Peyer's patch (tissue), 4 donors: Measurements from ENCODE around the gene STK10. TPM values are rescaled to one million over a fixed set of nuclear protein-coding genes. Genes with fewer than 3 reads are reported as not detected.

Source experiments
- DNase-seq, 3 donors: peaks; one replicate each; pipeline ENCODE4 v3.0.0-alpha.2; 2017 to 2019
- H3K27ac ChIP-seq, 4 donors: fragments of 200-600 bp; sonication (generic); one replicate each; pipeline ENCODE4 v1.5.1; 2016 to 2019
- H3K27me3 ChIP-seq, 2 donors: fragments of 200-600 bp; sonication (generic); one replicate each; pipeline ENCODE4 v1.5.1; 2019
- H3K36me3 ChIP-seq, 3 donors: fragments of 200-600 bp; sonication (generic); one replicate each; pipeline ENCODE4 v1.5.1; 2016 to 2019
- H3K4me1 ChIP-seq, 4 donors: fragments of 200-600 bp; sonication (generic); one replicate each; pipeline ENCODE4 v1.5.1; 2016 to 2019
- H3K4me3 ChIP-seq, 4 donors: fragments of 200-600 bp; sonication (generic); 1 replicate in 3 of 4; 2 replicates in 1 of 4; pipeline ENCODE4 v1.5.1; 2016 to 2019; ENCODE audit warnings: mild to moderate bottlenecking in 1 of 4
- H3K9me3 ChIP-seq, 4 donors: fragments of 200-600 bp; sonication (generic); one replicate each; pipeline ENCODE4 v1.5.1; 2016 to 2019; ENCODE audit warnings: mild to moderate bottlenecking in 1 of 4
- CTCF ChIP-seq, 6 experiments: fragments of 450-650 bp in 4 of 6; fragments of 200-600 bp in 2 of 6; sonication (generic) in 1 of 6; IDR thresholded peaks; one replicate each; pipeline ENCODE4 v1.5.1; 2017 to 2019; ENCODE audit warnings: antibody characterized with exemption in 6 of 6, mild to moderate bottlenecking in 3 of 6, moderate library complexity in 1 of 6
- POLR2A ChIP-seq, 2 donors: fragments of 450-650 bp; IDR thresholded peaks; one replicate each; pipeline ENCODE4 v1.5.1; 2017; ENCODE audit warnings: antibody characterized with exemption in 2 of 2, mild to moderate bottlenecking in 2 of 2, moderate library complexity in 2 of 2
- total RNA-seq, 4 donors: library from RNA; depleted of rRNA; stranded (reverse); fragments of >200 nt; gene quantifications; one replicate each; pipeline ENCODE4 v1.1.0, GENCODE V29; 2016

Gene STK10
- total RNA-seq, 4 donors from 2014 or later = 26.3 to 202 (median 68.1) TPM

GRCh38 chr5:172063463-172064235 is 124.4 kb downstream of the STK10 start:
- H3K4me1 ChIP-seq = peaks cover 0 to 8% (median 4%) of the 10 kb centered on the region in 4 donors
- peak in 1 of 3 donors; percentile 18 for DNase-seq
- H3K27me3 ChIP-seq = no peaks in the 10 kb centered on the region
- no peak overlapping the region for H3K4me3 ChIP-seq
- H3K36me3 ChIP-seq = peaks cover 0 to 50% (median 0%) of the 10 kb centered on the region in 3 donors
- no peak overlapping the region for H3K27ac ChIP-seq
- no peaks in the 10 kb centered on the region for H3K9me3 ChIP-seq
- no peak for TF ChIP-seq POLR2A (IDR thresholded peaks at IDR 0.05)
- TF ChIP-seq CTCF (IDR thresholded peaks at IDR 0.05) = no peak

DNA sequence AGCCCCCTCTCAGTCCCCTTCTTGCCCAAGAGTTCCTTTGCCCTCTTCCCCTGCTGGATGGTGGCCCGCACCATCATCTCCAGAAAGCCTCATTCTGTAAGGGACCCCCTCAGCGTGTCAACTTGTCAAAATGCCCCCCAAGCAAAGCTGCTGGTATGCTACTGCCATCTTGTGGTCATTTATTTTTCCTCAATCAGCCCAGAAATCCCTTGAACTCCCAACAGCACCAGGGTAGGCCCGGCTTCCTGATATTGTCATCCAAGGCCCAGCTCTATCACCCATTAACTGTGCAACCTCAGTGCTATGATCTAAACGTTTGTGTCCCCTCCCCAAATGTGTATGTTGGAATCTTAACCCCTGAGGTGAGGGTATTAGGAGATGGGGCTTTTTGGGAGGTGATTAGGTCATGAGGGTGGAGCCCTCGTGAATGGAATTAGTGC is 128.3 kb downstream of the STK10 start:
- no peak for DNase-seq
- Histone ChIP-seq H3K9me3 (no peaks in the 10 kb centered on the region), H3K36me3 (peaks cover 0 to 77% (median 0%) of the 10 kb centered on the region in 3 donors), H3K4me1 (no peaks in the 10 kb centered on the region), H3K27me3 (no peaks in the 10 kb centered on the region), H3K4me3 (no peak overlapping the region), H3K27ac (no peak overlapping the region)
- no peak for TF ChIP-seq POLR2A (IDR thresholded peaks at IDR 0.05)
- TF ChIP-seq CTCF (IDR thresholded peaks at IDR 0.05) = peak in 5 of 6 experiments; percentile 10 to 48 (median 38)

GRCh38 chr5:172058088-172058487 is 129.9 kb downstream of the STK10 start:
- H3K9me3 ChIP-seq = no peaks in the 10 kb centered on the region
- no peak for DNase-seq
- no peak overlapping the region for H3K4me3 ChIP-seq
- no peak overlapping the region for H3K27ac ChIP-seq
- H3K27me3 ChIP-seq = no peaks in the 10 kb centered on the region
- no peak for TF ChIP-seq CTCF (IDR thresholded peaks at IDR 0.05)
- TF ChIP-seq POLR2A (IDR thresholded peaks at IDR 0.05) = no peak
- H3K36me3 ChIP-seq = peaks cover 0 to 74% (median 0%) of the 10 kb centered on the region in 3 donors
- H3K4me1 ChIP-seq = no peaks in the 10 kb centered on the region

GRCh38 chr5:172055996-172056395 is 132.0 kb downstream of the STK10 start:
- Histone ChIP-seq H3K36me3 (peaks cover 0 to 83% (median 0%) of the 10 kb centered on the region in 3 donors), H3K9me3 (no peaks in the 10 kb centered on the region), H3K27ac (no peak overlapping the region), H3K27me3 (no peaks in the 10 kb centered on the region), H3K4me3 (no peak overlapping the region), H3K4me1 (no peaks in the 10 kb centered on the region)
- no peak for DNase-seq
- no peak for TF ChIP-seq POLR2A (IDR thresholded peaks at IDR 0.05)

DNA sequence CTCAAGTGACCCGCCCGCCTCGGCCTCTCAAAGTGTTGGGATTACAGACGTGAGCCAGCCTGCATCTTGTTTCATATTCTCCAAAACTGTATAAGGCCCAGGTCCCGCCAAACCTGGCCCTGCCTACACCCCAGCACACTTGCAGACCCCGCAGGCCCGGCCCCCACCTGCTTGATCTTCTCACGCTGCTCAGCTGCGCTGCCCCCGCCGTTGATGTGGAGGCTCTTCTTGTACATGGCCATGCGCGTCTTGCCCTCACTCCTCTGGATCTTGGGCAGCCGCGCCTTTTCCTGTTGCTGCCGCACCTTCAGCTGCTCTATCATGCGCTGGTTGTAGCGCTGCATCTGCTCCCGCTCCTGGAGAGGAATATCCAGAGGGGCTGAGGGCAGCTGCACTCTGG is 132.6 kb downstream of the STK10 start:
- Histone ChIP-seq H3K36me3 (peaks cover 0 to 83% (median 0%) of the 10 kb centered on the region in 3 donors), H3K27ac (no peak overlapping the region), H3K4me3 (no peak overlapping the region), H3K9me3 (no peaks in the 10 kb centered on the region), H3K4me1 (no peaks in the 10 kb centered on the region), H3K27me3 (no peaks in the 10 kb centered on the region)
- TF ChIP-seq POLR2A (IDR thresholded peaks at IDR 0.05) (no peak), CTCF (IDR thresholded peaks at IDR 0.05) (no peak)
- DNase-seq = no peak

DNA sequence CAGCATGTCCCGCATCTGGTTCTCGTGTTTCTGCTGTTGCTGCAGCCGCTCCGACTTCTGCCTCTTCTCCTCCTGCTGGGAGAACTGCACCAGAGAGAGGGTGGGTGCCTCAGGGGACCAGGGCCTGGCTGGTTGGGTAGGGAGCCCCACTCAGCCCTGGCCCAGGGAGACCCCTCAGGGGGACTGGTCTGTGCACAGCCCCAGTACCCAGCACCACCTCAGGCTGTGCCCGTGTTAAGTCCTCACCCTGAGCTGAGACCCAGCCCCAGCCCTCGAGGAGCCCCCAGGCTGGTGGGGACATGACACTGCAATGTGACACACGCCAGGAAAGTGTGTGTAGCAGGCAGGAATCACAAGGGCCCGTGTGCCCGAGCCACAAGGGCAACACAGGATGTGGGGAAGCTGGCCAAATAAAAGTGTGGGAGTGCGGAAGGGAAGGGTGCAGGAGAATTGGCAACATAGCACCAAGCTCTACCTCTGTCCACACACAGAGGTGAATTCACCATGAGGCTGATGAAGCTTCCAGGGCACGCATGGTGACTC is 133.3 kb downstream of the STK10 start:
- no peaks in the 10 kb centered on the region for H3K4me1 ChIP-seq
- TF ChIP-seq CTCF (IDR thresholded peaks at IDR 0.05) = no peak
- TF ChIP-seq POLR2A (IDR thresholded peaks at IDR 0.05) = no peak
- H3K27ac ChIP-seq = no peak overlapping the region
- no peak for DNase-seq
- no peak overlapping the region for H3K4me3 ChIP-seq
- H3K36me3 ChIP-seq = peaks cover 0 to 85% (median 0%) of the 10 kb centered on the region in 3 donors
- H3K9me3 ChIP-seq = no peaks in the 10 kb centered on the region
- H3K27me3 ChIP-seq = no peaks in the 10 kb centered on the region
